Right atrium auricular region (tissue), 2 donors: Measurements from ENCODE around the gene DHRS11. TPM values are rescaled to one million over a fixed set of nuclear protein-coding genes. Genes with fewer than 3 reads are reported as not detected.

ENCODE experiments used
- DNase-seq: peaks from one replicate; pipeline ENCODE4 v3.0.0-alpha.2; 2019; ENCODE audit warnings: low spot score
- H3K27ac ChIP-seq, 2 donors: fragments of 200-600 bp; sonication (generic); 1 replicate in 1 of 2; 2 replicates in 1 of 2; pipeline ENCODE4 v1.5.1; 2016 to 2019
- H3K27me3 ChIP-seq, 2 donors: fragments of 200-600 bp; sonication (generic); one replicate each; pipeline versions ENCODE4 v1.5.1 to v1.6.0; 2017 to 2019
- H3K36me3 ChIP-seq: fragments of 200-600 bp; sonication (generic); one replicate; pipeline ENCODE4 v1.5.1; 2016
- H3K4me1 ChIP-seq, 2 donors: fragments of 200-600 bp; sonication (generic); one replicate each; pipeline versions ENCODE4 v1.5.1 to v1.6.0; 2017 to 2019
- H3K4me3 ChIP-seq, 2 donors: fragments of 200-600 bp; sonication (generic); 1 replicate in 1 of 2; 2 replicates in 1 of 2; pipeline ENCODE4 v1.5.1; 2017 to 2019; ENCODE audit warnings: mild to moderate bottlenecking in 1 of 2, moderate library complexity in 1 of 2
- H3K9me3 ChIP-seq, 2 donors: fragments of 200-600 bp; sonication (generic); one replicate each; pipeline ENCODE4 v1.5.1; 2019
- CTCF ChIP-seq, 2 donors: fragments of 200-600 bp; sonication (generic); IDR thresholded peaks; one replicate each; pipeline ENCODE4 v1.5.1; 2019; ENCODE audit warnings: antibody characterized with exemption in 2 of 2
- total RNA-seq, 2 donors: library from RNA; depleted of rRNA; stranded (reverse); fragments of >200 nt; gene quantifications; one replicate each; pipeline ENCODE4 v1.1.0, GENCODE V29; 2016

The DHRS11 gene
- total RNA-seq, 2 donors from 2014 or later: 10.5 to 17.3 TPM

GRCh38 chr17:36641877-36642845, 50.5 kb downstream of the DHRS11 start:
- Histone ChIP-seq H3K27me3 (peaks cover 14 to 21% of the 10 kb centered on the region in 2 donors), H3K36me3 (no peaks in the 10 kb centered on the region), H3K9me3 (no peaks in the 10 kb centered on the region), H3K27ac (no peak overlapping the region), H3K4me3 (peak overlapping the region; percentile 9 to 40), H3K4me1 (peaks cover 0 to 18% of the 10 kb centered on the region in 2 donors)
- no peak for TF ChIP-seq CTCF (IDR thresholded peaks at IDR 0.05)
- DNase-seq: no peak

- TF ChIP-seq CTCF (IDR thresholded peaks at IDR 0.05): no peak
- H3K4me3 ChIP-seq: no peak overlapping the region
- peaks cover 14 to 21% of the 10 kb centered on the region in 2 donors for H3K27me3 ChIP-seq
- peaks cover 0 to 18% of the 10 kb centered on the region in 2 donors for H3K4me1 ChIP-seq
- no peak overlapping the region for H3K27ac ChIP-seq
- DNase-seq: no peak
- no peaks in the 10 kb centered on the region for H3K36me3 ChIP-seq
- no peaks in the 10 kb centered on the region for H3K9me3 ChIP-seq
These were observed 51.5 kb downstream of the DHRS11 start for GRCh38 chr17:36643086-36643685.

- Histone ChIP-seq H3K27me3 (peaks cover 14 to 21% of the 10 kb centered on the region in 2 donors), H3K4me1 (peaks cover 0 to 18% of the 10 kb centered on the region in 2 donors), H3K9me3 (no peaks in the 10 kb centered on the region)
These were observed 53.7 kb downstream of the DHRS11 start for GRCh38 chr17:36645422-36645821.

GRCh38 chr17:36647636-36648035, 56.0 kb downstream of the DHRS11 start:
- Histone ChIP-seq H3K27me3 (peaks cover 0 to 17% of the 10 kb centered on the region in 2 donors), H3K9me3 (no peaks in the 10 kb centered on the region), H3K4me3 (no peak overlapping the region), H3K27ac (no peak overlapping the region), H3K4me1 (peaks cover 0 to 1% of the 10 kb centered on the region in 2 donors), H3K36me3 (no peaks in the 10 kb centered on the region)
- no peak for DNase-seq
- no peak for TF ChIP-seq CTCF (IDR thresholded peaks at IDR 0.05)

More at GRCh38 chr17:36645422-36645821, 53.7 kb downstream of the DHRS11 start:
- H3K4me3 ChIP-seq: no peak overlapping the region
- H3K27ac ChIP-seq: no peak overlapping the region
- H3K36me3 ChIP-seq: no peaks in the 10 kb centered on the region
- no peak for TF ChIP-seq CTCF (IDR thresholded peaks at IDR 0.05)
- no peak for DNase-seq

- H3K4me1 ChIP-seq: no peaks in the 10 kb centered on the region
- H3K9me3 ChIP-seq: no peaks in the 10 kb centered on the region
- no peak for DNase-seq
- no peak overlapping the region for H3K27ac ChIP-seq
- peaks cover 0 to 8% of the 10 kb centered on the region in 2 donors for H3K27me3 ChIP-seq
- H3K36me3 ChIP-seq: no peaks in the 10 kb centered on the region
- no peak overlapping the region for H3K4me3 ChIP-seq
- TF ChIP-seq CTCF (IDR thresholded peaks at IDR 0.05): no peak
These were observed 58.6 kb downstream of the DHRS11 start for GRCh38 chr17:36650096-36650775.

Other genes with a start within 250 kb of the DHRS11 start
- gene TBC1D3H, start 203.4 kb upstream of the DHRS11 start, total RNA-seq: not detected
- 10 to 100 TPM; 16.4 to 17.6 TPM for gene ZNHIT3, start 105.2 kb upstream of the DHRS11 start, total RNA-seq
- gene MYO19, start 57.0 kb upstream of the DHRS11 start, total RNA-seq: 10 to 100 TPM in 1 of 2 donors, 1 to 10 TPM in 1; 8.2 to 12.8 TPM
- gene PIGW, start 56.9 kb upstream of the DHRS11 start, total RNA-seq: 1 to 10 TPM; 2.8 to 3.9 TPM
- gene GGNBP2, start 47.0 kb upstream of the DHRS11 start, total RNA-seq: 10 to 100 TPM; 26.7 to 30.1 TPM
- gene MRM1, start 9.7 kb downstream of the DHRS11 start, total RNA-seq: 1 to 10 TPM; 3.7 to 6.3 TPM